Mammary epithelial cell (primary cell): Measurements from ENCODE around the gene NOC2L.

Source experiments
- CTCF ChIP-seq, 2 donors: IDR thresholded peaks in 1 of 2; conservative IDR thresholded peaks in 1 of 2; 2 replicates each; pipeline ENCODE4 v1.5.1; 2011 to 2012; ENCODE audit warnings: inconsistent platforms in 2 of 2, low read length in 2 of 2, mild to moderate bottlenecking in 2 of 2, control low read depth in 1 of 2, low read depth in 1 of 2; ENCODE audit not compliant: insufficient read depth in 1 of 2; ENCODE audit errors: extremely low read depth in 1 of 2
- EZH2 ChIP-seq: IDR thresholded peaks from 2 replicates; pipeline ENCODE4 v1.6.1; 2012; ENCODE audit warnings: low read length, inconsistent platforms, borderline replicate concordance

GRCh38 chr1:997713-997992 is 38.6 kb upstream of the NOC2L start:
- TF ChIP-seq EZH2, result no peak
- no peak for TF ChIP-seq CTCF (conservative IDR thresholded peaks at IDR 0.05 in 1 of 2, IDR thresholded peaks at IDR 0.05 in 1 of 2; ENCODE audit: extremely low read depth in 1 of 2, insufficient read depth in 1 of 2, low read depth in 1 of 2, low read length in 2 of 2)
